WTC11 (cell line): Measurements from ENCODE around the gene HAP1. TPM values are rescaled to one million over a fixed set of nuclear protein-coding genes. Genes with fewer than 3 reads are reported as not detected.
A peak's percentile ranks its signal among the peaks of the same experiment; 100 is the strongest.

ENCODE experiments used
- ATAC-seq: fragments of 200-7000 bp; cut with Tn5 transposase; 2 replicates; pipeline ENCODE4 v1.10.0; 2021; ENCODE audit warnings: mild to moderate bottlenecking, moderate library complexity
- CTCF ChIA-PET: fragments of 300-600 bp; sonication (Branson Sonifier 250); formaldehyde crosslinking; loops from one replicate; lab custom pipeline; 2021; ENCODE audit warnings: antibody characterized with exemption; lab: Charles Lee
- POLR2A ChIA-PET: fragments of 350-600 bp; sonication (Branson Sonifier 250); formaldehyde crosslinking; loops from one replicate; lab custom pipeline; 2021; ENCODE audit warnings: antibody characterized with exemption; lab: Charles Lee
- DNase-seq: peaks from one replicate; pipeline ENCODE4 v3.0.0; 2021; ENCODE audit warnings: low spot score
- H3K27ac Mint-ChIP-seq: 2 replicates; pipeline ENCODE4 v1.8.0; 2021; ENCODE audit warnings: mixed read lengths
- H3K27me3 Mint-ChIP-seq: 2 replicates; pipeline ENCODE4 v1.8.0; 2021; ENCODE audit warnings: low read depth, mild to moderate bottlenecking, moderate library complexity, mixed read lengths
- H3K36me3 Mint-ChIP-seq: 2 replicates; pipeline ENCODE4 v1.8.0; 2021; ENCODE audit warnings: mixed read lengths
- H3K4me1 Mint-ChIP-seq: 2 replicates; pipeline ENCODE4 v1.8.0; 2022; ENCODE audit warnings: mixed read lengths
- H3K4me3 Mint-ChIP-seq: 2 replicates; pipeline ENCODE4 v1.8.0; 2021; ENCODE audit warnings: mild to moderate bottlenecking, moderate library complexity, mixed read lengths
- H3K9me3 Mint-ChIP-seq: 2 replicates; pipeline ENCODE4 v1.8.0; 2021; ENCODE audit warnings: mixed read lengths
- GABPB1 ChIP-seq: sonication (generic); formaldehyde crosslinking; IDR thresholded peaks from 2 replicates; pipeline ENCODE4 v1.8.1; 2023; ENCODE audit warnings: mild to moderate bottlenecking, missing genetic modification reagents
- JAZF1 ChIP-seq: fragments of 250-450 bp; sonication (Bioruptor Pico); IDR thresholded peaks from 2 replicates; pipeline ENCODE4 v1.9.0; 2021; ENCODE audit warnings: moderate library complexity, mild to moderate bottlenecking, inconsistent platforms
- JUN ChIP-seq: sonication (generic); formaldehyde crosslinking; IDR thresholded peaks from 2 replicates; pipeline ENCODE4 v1.8.0; 2023; ENCODE audit warnings: mild to moderate bottlenecking, missing genetic modification reagents
- NFE2L1 ChIP-seq: sonication (generic); formaldehyde crosslinking; IDR thresholded peaks from 2 replicates; pipeline ENCODE4 v1.8.1; 2023; ENCODE audit warnings: missing genetic modification reagents
- NFYB ChIP-seq: sonication (generic); formaldehyde crosslinking; conservative IDR thresholded peaks from 2 replicates; pipeline ENCODE4 v1.8.0; 2022; ENCODE audit warnings: low read depth, missing genetic modification reagents
- OVOL2 ChIP-seq: fragments of 250-450 bp; sonication (Bioruptor Pico); IDR thresholded peaks from 2 replicates; pipeline ENCODE4 v1.9.0; 2021; ENCODE audit warnings: mild to moderate bottlenecking, borderline replicate concordance
- RELA ChIP-seq: sonication (generic); formaldehyde crosslinking; IDR thresholded peaks from 2 replicates; pipeline ENCODE4 v1.8.1; 2022; ENCODE audit warnings: missing genetic modification reagents, mild to moderate bottlenecking, borderline replicate concordance
- SMAD3 ChIP-seq: sonication (generic); formaldehyde crosslinking; IDR thresholded peaks from 2 replicates; pipeline ENCODE4 v1.8.0; 2022; ENCODE audit warnings: missing genetic modification reagents, mild to moderate bottlenecking, borderline replicate concordance
- TEAD1 ChIP-seq: sonication (generic); formaldehyde crosslinking; IDR thresholded peaks from 2 replicates; pipeline ENCODE4 v1.8.0; 2022; ENCODE audit warnings: mild to moderate bottlenecking, missing genetic modification reagents
- ZNF121 ChIP-seq: sonication (generic); formaldehyde crosslinking; IDR thresholded peaks from 2 replicates; pipeline ENCODE4 v1.8.0; 2023; ENCODE audit warnings: missing genetic modification reagents
- ZNF396 ChIP-seq: fragments of 250-450 bp; sonication (Bioruptor Pico); IDR thresholded peaks from 2 replicates; pipeline ENCODE4 v1.8.0; 2021; ENCODE audit warnings: mild to moderate bottlenecking, moderate library complexity, borderline replicate concordance
- ZNF423 ChIP-seq: fragments of 250-450 bp; sonication (Bioruptor Pico); IDR thresholded peaks from 2 replicates; pipeline ENCODE4 v2.1.2; 2022; ENCODE audit warnings: mild to moderate bottlenecking, moderate library complexity
- total RNA-seq: library from RNA; stranded (reverse); gene quantifications from 3 replicates; pipeline ENCODE4 v1.2.3, GENCODE V29; 2021
- TF ChIP-seq, protein P1 (sequence below): sonication (generic); formaldehyde crosslinking; conservative IDR thresholded peaks from 2 replicates; pipeline ENCODE4 v1.8.1; 2023; ENCODE audit warnings: mild to moderate bottlenecking, low read depth, missing genetic modification reagents, moderate library complexity
- TF ChIP-seq, protein P2 (sequence below): sonication (generic); formaldehyde crosslinking; conservative IDR thresholded peaks from 2 replicates; pipeline ENCODE4 v1.8.1; 2022; ENCODE audit warnings: mild to moderate bottlenecking, missing genetic modification reagents
- TF ChIP-seq, protein P3 (sequence below): sonication (generic); formaldehyde crosslinking; IDR thresholded peaks from 2 replicates; pipeline ENCODE4 v1.8.1; 2022; ENCODE audit warnings: mild to moderate bottlenecking, missing genetic modification reagents, moderate library complexity, borderline replicate concordance
- TF ChIP-seq, protein P4 (sequence below): sonication (generic); formaldehyde crosslinking; IDR thresholded peaks from 2 replicates; pipeline ENCODE4 v1.8.1; 2023; ENCODE audit warnings: mild to moderate bottlenecking, missing genetic modification reagents
- TF ChIP-seq, protein P5 (sequence below): fragments of 250-450 bp; sonication (Bioruptor Pico); IDR thresholded peaks from 2 replicates; pipeline ENCODE4 v1.9.0; 2021; ENCODE audit warnings: mild to moderate bottlenecking
- TF ChIP-seq, protein P6 (sequence below): sonication (generic); formaldehyde crosslinking; IDR thresholded peaks from 2 replicates; pipeline ENCODE4 v1.8.1; 2022; ENCODE audit warnings: mild to moderate bottlenecking, moderate library complexity, missing genetic modification reagents
- TF ChIP-seq, protein P7 (sequence below): sonication (generic); formaldehyde crosslinking; IDR thresholded peaks from 2 replicates; pipeline ENCODE4 v1.8.1; 2022; ENCODE audit warnings: low read depth, mild to moderate bottlenecking, moderate library complexity, missing genetic modification reagents, borderline replicate concordance

Gene HAP1
- total RNA-seq, 1 experiment from 2014 or later: 4.4 TPM

DNA sequence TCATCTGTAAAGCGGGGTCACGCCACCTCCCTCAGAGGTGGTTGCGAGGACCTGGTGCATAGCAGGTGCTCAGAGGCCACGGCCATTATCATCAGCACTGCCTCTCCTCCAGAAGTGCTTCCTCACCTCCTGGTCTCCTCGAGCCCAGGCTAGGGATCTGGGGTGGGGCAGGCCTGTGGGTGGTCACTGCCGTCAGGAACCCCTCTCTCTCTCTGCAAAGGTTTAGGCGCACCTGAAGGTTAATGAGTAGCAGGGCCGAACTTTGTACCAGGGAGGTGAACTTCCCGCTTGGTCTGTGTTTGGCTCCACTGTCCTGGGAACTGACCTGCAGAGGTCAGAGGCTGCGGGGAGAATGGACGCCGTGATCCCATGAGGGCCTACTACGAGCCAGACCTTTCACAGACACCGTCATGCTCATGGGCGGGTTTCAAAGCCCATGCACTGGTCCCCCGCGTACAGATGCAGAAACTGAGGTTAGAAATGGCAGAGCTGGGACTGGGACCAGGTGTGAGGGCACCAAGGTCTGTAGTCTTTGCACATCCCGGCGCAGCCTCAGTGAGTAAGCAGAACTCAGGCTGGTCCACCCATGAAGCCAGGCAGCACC, 38.2 kb upstream of the HAP1 start:
- DNase-seq (no peak), ATAC-seq (no peak)
- Mint-ChIP-seq H3K36me3 (peaks cover 22% of the 10 kb centered on the region), H3K27ac (peak overlapping the region; percentile 89), H3K9me3 (no peaks in the 10 kb centered on the region), H3K4me3 (peak overlapping the region; percentile 30; the same call in 1 of the 2 replicates), H3K27me3 (no peaks in the 10 kb centered on the region), H3K4me1 (peaks cover 58% of the 10 kb centered on the region)
- TF ChIP-seq, protein P1, sequence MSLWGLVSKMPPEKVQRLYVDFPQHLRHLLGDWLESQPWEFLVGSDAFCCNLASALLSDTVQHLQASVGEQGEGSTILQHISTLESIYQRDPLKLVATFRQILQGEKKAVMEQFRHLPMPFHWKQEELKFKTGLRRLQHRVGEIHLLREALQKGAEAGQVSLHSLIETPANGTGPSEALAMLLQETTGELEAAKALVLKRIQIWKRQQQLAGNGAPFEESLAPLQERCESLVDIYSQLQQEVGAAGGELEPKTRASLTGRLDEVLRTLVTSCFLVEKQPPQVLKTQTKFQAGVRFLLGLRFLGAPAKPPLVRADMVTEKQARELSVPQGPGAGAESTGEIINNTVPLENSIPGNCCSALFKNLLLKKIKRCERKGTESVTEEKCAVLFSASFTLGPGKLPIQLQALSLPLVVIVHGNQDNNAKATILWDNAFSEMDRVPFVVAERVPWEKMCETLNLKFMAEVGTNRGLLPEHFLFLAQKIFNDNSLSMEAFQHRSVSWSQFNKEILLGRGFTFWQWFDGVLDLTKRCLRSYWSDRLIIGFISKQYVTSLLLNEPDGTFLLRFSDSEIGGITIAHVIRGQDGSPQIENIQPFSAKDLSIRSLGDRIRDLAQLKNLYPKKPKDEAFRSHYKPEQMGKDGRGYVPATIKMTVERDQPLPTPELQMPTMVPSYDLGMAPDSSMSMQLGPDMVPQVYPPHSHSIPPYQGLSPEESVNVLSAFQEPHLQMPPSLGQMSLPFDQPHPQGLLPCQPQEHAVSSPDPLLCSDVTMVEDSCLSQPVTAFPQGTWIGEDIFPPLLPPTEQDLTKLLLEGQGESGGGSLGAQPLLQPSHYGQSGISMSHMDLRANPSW (CRISPR knock-in tag): no peak
- TF ChIP-seq, protein P2, sequence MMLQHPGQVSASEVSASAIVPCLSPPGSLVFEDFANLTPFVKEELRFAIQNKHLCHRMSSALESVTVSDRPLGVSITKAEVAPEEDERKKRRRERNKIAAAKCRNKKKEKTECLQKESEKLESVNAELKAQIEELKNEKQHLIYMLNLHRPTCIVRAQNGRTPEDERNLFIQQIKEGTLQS (CRISPR knock-in tag): no peak
- TF ChIP-seq GABPB1: peak; percentile 21; the same call in 1 of the 2 replicates
- TF ChIP-seq, protein P3, sequence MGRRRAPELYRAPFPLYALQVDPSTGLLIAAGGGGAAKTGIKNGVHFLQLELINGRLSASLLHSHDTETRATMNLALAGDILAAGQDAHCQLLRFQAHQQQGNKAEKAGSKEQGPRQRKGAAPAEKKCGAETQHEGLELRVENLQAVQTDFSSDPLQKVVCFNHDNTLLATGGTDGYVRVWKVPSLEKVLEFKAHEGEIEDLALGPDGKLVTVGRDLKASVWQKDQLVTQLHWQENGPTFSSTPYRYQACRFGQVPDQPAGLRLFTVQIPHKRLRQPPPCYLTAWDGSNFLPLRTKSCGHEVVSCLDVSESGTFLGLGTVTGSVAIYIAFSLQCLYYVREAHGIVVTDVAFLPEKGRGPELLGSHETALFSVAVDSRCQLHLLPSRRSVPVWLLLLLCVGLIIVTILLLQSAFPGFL: no peak
- no peak for TF ChIP-seq JUN
- ChIA-PET CTCF (interaction anchor here (1.3 to 7.1 kb wide), 4 partner anchors 9 to 39 kb away, joined by 4 to 135 read pairs (median 21); partner anchors contain the start of genes JUP and P3H4), POLR2A (interaction anchor here (1.2 to 2.9 kb wide), 3 partner anchors 9 to 13 kb away, joined by 3 to 37 read pairs (median 5); partner anchors contain the start of gene JUP)

DNA sequence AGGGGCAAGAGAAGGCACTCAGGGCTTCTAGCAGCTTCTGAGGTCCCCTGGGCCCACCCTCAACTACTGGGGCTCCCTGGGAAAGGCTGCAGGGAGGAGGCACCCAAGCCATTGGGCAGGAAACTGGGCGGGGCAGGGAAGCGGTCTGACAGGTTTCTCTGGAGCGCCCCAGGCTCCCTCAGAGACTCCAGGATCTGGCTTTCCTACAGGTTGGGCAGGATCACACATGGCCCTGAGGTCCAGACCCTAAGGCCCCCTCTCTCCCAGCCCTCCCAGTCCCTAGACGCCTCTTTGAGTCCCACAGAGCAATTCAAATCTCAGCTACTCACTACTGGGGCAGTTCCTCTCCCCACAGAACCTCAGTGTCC, 37.8 kb upstream of the HAP1 start:
- H3K9me3 Mint-ChIP-seq: no peaks in the 10 kb centered on the region
- H3K27me3 Mint-ChIP-seq: no peaks in the 10 kb centered on the region
- CTCF ChIA-PET: interaction anchor here (4.5 to 7.1 kb wide), 2 partner anchors 13 to 28 kb away, joined by 31 to 135 read pairs; partner anchors contain the start of gene JUP
- DNase-seq: peak; percentile 71
- POLR2A ChIA-PET: interaction anchor here (0.5 to 0.9 kb wide), 2 partner anchors 9 to 28 kb away, joined by 4 read pairs; no protein-coding TSS in a partner anchor
- peak overlapping the region; percentile 89 for H3K27ac Mint-ChIP-seq
- H3K4me3 Mint-ChIP-seq: peak overlapping the region; percentile 30; the same call in 1 of the 2 replicates
- TF ChIP-seq, protein P4, sequence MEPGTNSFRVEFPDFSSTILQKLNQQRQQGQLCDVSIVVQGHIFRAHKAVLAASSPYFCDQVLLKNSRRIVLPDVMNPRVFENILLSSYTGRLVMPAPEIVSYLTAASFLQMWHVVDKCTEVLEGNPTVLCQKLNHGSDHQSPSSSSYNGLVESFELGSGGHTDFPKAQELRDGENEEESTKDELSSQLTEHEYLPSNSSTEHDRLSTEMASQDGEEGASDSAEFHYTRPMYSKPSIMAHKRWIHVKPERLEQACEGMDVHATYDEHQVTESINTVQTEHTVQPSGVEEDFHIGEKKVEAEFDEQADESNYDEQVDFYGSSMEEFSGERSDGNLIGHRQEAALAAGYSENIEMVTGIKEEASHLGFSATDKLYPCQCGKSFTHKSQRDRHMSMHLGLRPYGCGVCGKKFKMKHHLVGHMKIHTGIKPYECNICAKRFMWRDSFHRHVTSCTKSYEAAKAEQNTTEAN (CRISPR knock-in tag): no peak
- TF ChIP-seq RELA (CRISPR knock-in tag) (no peak), OVOL2 (no peak), ZNF396 (no peak), JAZF1 (no peak), ZNF121 (peak; percentile 69; the same call in 1 of the 2 replicates), NFYB (CRISPR knock-in tag) (0 out of 2 replicates have a peak, but pooled peaks have one; percentile 1), NFE2L1 (CRISPR knock-in tag) (no peak), SMAD3 (CRISPR knock-in tag) (no peak), TEAD1 (CRISPR knock-in tag) (no peak), ZNF423 (CRISPR knock-in tag) (peak; percentile 46; the same call in 1 of the 2 replicates)
- TF ChIP-seq, protein P5, sequence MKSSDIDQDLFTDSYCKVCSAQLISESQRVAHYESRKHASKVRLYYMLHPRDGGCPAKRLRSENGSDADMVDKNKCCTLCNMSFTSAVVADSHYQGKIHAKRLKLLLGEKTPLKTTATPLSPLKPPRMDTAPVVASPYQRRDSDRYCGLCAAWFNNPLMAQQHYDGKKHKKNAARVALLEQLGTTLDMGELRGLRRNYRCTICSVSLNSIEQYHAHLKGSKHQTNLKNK (CRISPR knock-in tag): no peak
- TF ChIP-seq, protein P6, sequence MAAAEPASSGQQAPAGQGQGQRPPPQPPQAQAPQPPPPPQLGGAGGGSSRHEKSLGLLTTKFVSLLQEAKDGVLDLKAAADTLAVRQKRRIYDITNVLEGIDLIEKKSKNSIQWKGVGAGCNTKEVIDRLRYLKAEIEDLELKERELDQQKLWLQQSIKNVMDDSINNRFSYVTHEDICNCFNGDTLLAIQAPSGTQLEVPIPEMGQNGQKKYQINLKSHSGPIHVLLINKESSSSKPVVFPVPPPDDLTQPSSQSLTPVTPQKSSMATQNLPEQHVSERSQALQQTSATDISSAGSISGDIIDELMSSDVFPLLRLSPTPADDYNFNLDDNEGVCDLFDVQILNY: no peak
- TF ChIP-seq, protein P7, sequence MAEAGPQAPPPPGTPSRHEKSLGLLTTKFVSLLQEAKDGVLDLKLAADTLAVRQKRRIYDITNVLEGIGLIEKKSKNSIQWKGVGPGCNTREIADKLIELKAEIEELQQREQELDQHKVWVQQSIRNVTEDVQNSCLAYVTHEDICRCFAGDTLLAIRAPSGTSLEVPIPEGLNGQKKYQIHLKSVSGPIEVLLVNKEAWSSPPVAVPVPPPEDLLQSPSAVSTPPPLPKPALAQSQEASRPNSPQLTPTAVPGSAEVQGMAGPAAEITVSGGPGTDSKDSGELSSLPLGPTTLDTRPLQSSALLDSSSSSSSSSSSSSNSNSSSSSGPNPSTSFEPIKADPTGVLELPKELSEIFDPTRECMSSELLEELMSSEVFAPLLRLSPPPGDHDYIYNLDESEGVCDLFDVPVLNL (CRISPR knock-in tag): no peak
- TF ChIP-seq, all 79 proteins: peak for 3
- peaks cover 53% of the 10 kb centered on the region for H3K4me1 Mint-ChIP-seq
- H3K36me3 Mint-ChIP-seq: peaks cover 25% of the 10 kb centered on the region
- peak; percentile 53 for ATAC-seq
